Measurements from ENCODE around the gene KRTAP13-4.

The KRTAP13-4 gene, protein sequence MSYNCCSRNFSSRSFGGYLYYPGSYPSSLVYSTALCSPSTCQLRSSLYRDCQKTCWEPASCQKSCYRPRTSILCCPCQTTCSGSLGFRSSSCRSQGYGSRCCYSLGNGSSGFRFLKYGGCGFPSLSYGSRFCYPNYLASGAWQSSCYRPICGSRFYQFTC

DNA sequence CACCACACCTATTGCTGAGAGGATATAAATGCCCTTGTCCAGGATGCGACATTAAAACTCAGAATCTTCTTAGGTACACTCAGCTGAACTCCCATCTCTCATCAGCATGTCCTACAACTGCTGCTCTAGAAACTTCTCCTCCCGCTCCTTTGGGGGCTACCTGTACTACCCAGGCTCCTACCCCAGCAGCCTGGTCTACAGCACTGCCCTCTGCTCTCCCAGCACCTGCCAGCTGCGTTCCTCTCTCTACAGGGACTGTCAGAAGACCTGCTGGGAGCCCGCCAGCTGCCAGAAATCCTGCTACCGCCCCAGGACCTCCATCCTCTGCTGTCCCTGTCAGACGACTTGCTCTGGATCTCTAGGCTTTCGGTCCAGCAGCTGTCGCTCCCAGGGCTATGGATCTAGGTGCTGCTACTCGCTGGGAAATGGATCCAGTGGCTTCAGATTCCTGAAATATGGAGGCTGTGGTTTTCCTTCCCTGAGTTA is at the start of gene KRTAP13-4:
Gene KRTAP13-4, plus strand, starts transcription at position 51 of the 486 bp plus-strand sequence. Its CDS starts 56 bp downstream, at position 107.
- DNase-seq (ENCODE audit: low read depth in 2 of 2, low spot score in 1 of 2): no peak

DNA sequence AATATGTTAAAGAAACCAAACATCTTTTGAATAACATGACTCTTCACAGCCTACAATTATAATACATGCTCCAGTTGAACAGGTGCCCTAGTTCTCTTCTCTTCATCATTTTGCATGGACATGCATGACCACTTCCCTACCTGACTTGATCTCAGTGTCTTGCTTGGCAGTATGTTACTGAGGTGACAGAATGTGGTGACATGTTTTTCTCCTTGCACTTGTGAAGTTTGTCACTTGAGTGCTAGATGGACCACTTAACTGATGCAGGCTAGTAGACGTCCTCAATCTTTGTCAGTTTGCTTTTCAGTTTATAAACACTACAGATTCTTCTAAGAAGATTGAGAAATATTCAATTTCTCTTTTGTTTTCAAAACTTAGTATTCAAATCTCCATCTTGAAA is 47.8 kb upstream of the KRTAP13-4 start:
- DNase-seq (ENCODE audit: low read depth in 2 of 2, low spot score in 1 of 2): no peak

- no peak for DNase-seq (ENCODE audit: low read depth in 2 of 2, low spot score in 1 of 2)
Measured at GRCh38 chr21:30391492-30392025, 38.5 kb upstream of the KRTAP13-4 start.

- no peak for DNase-seq (ENCODE audit: low read depth in 2 of 2, low spot score in 1 of 2)
Measured at GRCh38 chr21:30395731-30396130, 34.3 kb upstream of the KRTAP13-4 start, which contains the start of gene KRTAP13-1. Gene KRTAP13-1 (plus strand): TSS chr21:30396031. CDS start chr21:30396087, 56 bp downstream.

GRCh38 chr21:30408782-30409494 is 21.1 kb upstream of the KRTAP13-4 start:
- no peak for DNase-seq (ENCODE audit: low read depth in 2 of 2, low spot score in 1 of 2)

GRCh38 chr21:30415993-30416392 is 14.0 kb upstream of the KRTAP13-4 start:
- no peak for DNase-seq (ENCODE audit: low read depth in 2 of 2, low spot score in 1 of 2)

- no peak for DNase-seq (ENCODE audit: low read depth in 2 of 2, low spot score in 1 of 2)
Measured at GRCh38 chr21:30425826-30426225, 4.2 kb upstream of the KRTAP13-4 start, which contains the start of gene KRTAP13-3. Gene KRTAP13-3 (minus strand): TSS chr21:30425926. CDS start chr21:30425912, 14 bp downstream.

GRCh38 chr21:30426731-30427130 is 3.3 kb upstream of the KRTAP13-4 start:
- DNase-seq (ENCODE audit: low read depth in 2 of 2, low spot score in 1 of 2): no peak

GRCh38 chr21:30434033-30434631 is 4.1 kb downstream of the KRTAP13-4 start:
- no peak for DNase-seq (ENCODE audit: low read depth in 2 of 2, low spot score in 1 of 2)

GRCh38 chr21:30437010-30437565 is 7.1 kb downstream of the KRTAP13-4 start:
- DNase-seq (ENCODE audit: low read depth in 2 of 2, low spot score in 1 of 2): no peak

DNA sequence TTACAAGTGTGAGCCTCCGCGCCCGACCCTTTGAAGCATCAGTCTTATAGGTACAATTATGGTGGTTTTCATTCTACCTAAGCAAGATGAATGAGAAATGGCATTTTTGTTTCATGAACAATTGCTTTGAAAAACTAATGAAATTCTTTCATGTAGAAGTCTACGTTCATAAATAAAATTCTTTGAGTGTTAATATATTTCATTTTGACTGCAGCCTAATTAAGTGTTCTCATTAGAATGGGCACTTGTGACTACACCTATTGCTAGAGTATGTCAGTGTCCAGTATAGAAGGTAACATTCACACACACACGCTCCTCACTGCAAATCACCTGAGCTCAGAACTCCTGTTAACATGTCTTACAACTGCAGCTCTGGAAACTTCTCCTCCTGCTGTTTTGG is 10.0 kb downstream of the KRTAP13-4 start, which contains the start of gene KRTAP15-1:
Gene KRTAP15-1, plus strand, starts transcription at position 301 of the 400 bp plus-strand sequence. Its CDS starts 53 bp downstream, at position 354.
- no peak for DNase-seq (ENCODE audit: low read depth in 2 of 2, low spot score in 1 of 2)

- DNase-seq (ENCODE audit: low read depth in 2 of 2, low spot score in 1 of 2): no peak
Measured at GRCh38 chr21:30443226-30443625, 13.2 kb downstream of the KRTAP13-4 start.

GRCh38 chr21:30444204-30444603 is 14.2 kb downstream of the KRTAP13-4 start:
- DNase-seq (ENCODE audit: low read depth in 2 of 2, low spot score in 1 of 2): no peak

DNA sequence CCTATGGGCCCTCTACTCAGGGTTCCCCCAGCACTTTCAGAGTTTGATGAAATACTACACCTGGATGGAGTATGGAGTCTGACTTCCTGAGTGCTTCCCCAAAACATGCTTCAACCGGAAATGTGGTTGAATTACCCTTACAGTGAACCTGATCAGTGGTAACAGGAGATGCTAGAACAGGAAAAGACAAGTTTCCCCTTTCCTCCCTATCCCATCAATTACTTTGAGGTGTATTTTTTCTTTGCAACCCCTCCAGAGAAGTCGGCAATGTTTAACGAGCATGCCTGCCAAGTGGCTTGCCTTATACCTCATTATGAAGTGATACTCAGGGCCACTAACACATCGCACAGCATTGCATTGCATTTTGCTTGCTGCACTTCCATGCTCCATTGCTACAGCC is 17.0 kb downstream of the KRTAP13-4 start:
- DNase-seq (ENCODE audit: low read depth in 2 of 2, low spot score in 1 of 2): no peak

DNA sequence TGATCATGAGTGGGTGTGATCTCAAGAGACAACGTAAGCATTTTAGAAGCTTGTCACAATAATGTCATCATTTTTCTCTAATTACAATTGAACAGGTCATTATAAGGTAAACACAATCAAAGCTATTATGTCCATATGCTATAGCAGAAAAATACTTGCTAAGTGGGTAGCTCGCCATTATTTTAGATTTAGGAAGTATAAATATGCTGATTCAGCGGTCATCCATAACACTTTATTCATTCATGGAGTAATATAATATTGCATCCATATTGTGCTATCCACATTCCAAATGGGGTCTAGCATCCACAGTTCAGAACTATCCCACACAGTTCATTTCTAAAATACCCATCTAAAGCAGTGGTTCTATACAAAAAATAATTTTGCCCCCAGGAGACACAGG is 18.5 kb downstream of the KRTAP13-4 start:
- DNase-seq (ENCODE audit: low read depth in 2 of 2, low spot score in 1 of 2): no peak

GRCh38 chr21:30463713-30464112 is 33.7 kb downstream of the KRTAP13-4 start:
- no peak for DNase-seq (ENCODE audit: low read depth in 2 of 2, low spot score in 1 of 2)

- no peak for DNase-seq (ENCODE audit: low read depth in 2 of 2, low spot score in 1 of 2)
Measured at GRCh38 chr21:30468900-30469714, 39.1 kb downstream of the KRTAP13-4 start.

GRCh38 chr21:30478004-30478403 is 48.0 kb downstream of the KRTAP13-4 start:
- no peak for DNase-seq (ENCODE audit: low read depth in 2 of 2, low spot score in 1 of 2)

DNA sequence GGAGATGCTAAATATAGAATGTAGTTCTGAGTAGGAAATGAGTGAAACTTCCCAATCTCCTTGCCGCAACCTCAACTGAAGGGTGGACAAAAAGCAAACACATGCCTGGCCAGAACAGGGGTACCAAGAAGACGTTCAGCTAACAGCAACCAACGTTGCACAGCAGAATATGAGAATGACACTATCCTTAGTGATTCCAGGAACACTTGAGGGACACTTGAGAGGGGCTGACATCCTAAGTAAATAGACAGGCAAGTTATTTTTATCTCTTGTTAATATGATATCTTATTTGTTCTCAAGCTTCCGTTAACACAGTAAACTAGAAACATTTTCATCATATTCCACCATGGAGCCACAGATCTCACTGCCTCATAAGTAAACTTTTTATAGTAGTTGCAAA is 49.2 kb downstream of the KRTAP13-4 start:
- DNase-seq (ENCODE audit: low read depth in 2 of 2, low spot score in 1 of 2): no peak

- no peak for DNase-seq (ENCODE audit: low read depth in 2 of 2, low spot score in 1 of 2)
Measured at GRCh38 chr21:30480145-30480544, 50.1 kb downstream of the KRTAP13-4 start, which contains the start of gene KRTAP19-1. Gene KRTAP19-1 (minus strand): TSS chr21:30480367. CDS start chr21:30480317, 50 bp downstream.

Data from stimulated activated CD8-positive, alpha-beta memory T cell treated with anti-CD3 and anti-CD28 coated beads, Interleukin-4, amount 100 ng/mL, for 4 hours (primary cell).